Fibroblast of villous mesenchyme (primary cell): ENCODE data around the gene DYRK3. TPM values are rescaled to one million over a fixed set of nuclear protein-coding genes. Genes with fewer than 3 reads are reported as not detected.

Experiments used
- DNase-seq: peaks from one replicate; pipeline ENCODE4 v3.0.0-alpha.2; 2010; ENCODE audit warnings: low read depth
- H3K4me3 ChIP-seq: 2 replicates; pipeline ENCODE4 v1.5.1; 2011; ENCODE audit warnings: low read depth, mild to moderate bottlenecking, low read length
- CTCF ChIP-seq: IDR thresholded peaks from 2 replicates; pipeline ENCODE4 v1.5.1; 2012; ENCODE audit warnings: low read depth, mild to moderate bottlenecking, low read length; ENCODE audit not compliant: insufficient read depth
- total RNA-seq: library from RNA; depleted of rRNA; stranded (reverse); fragments of >200 nt; gene quantifications from 2 replicates; pipeline ENCODE4 v1.2.3, GENCODE V29; 2012

DYRK3 gene
- total RNA-seq, 1 donor, result 46.2 TPM

- DNase-seq, result no peak
- no peak for TF ChIP-seq CTCF
- H3K4me3 ChIP-seq, result no peak overlapping the region
These were observed 7.9 kb downstream of the DYRK3 start for GRCh38 chr1:206643118-206643698.

- TF ChIP-seq CTCF, result no peak
- DNase-seq, result no peak
These were observed 11.2 kb downstream of the DYRK3 start for GRCh38 chr1:206646504-206646903.

GRCh38 chr1:206647224-206647623 lies 11.9 kb downstream of the DYRK3 start:
- H3K4me3 ChIP-seq, result no peak overlapping the region
- no peak for TF ChIP-seq CTCF
- DNase-seq, result no peak

More at GRCh38 chr1:206646504-206646903, 11.2 kb downstream of the DYRK3 start:
- no peak overlapping the region for H3K4me3 ChIP-seq

- no peak for DNase-seq
- no peak for TF ChIP-seq CTCF
- no peak overlapping the region for H3K4me3 ChIP-seq
These were observed 14.1 kb downstream of the DYRK3 start for GRCh38 chr1:206649261-206649921.

- DNase-seq, result no peak
- H3K4me3 ChIP-seq, result no peak overlapping the region
- no peak for TF ChIP-seq CTCF
These were observed 15.7 kb downstream of the DYRK3 start for GRCh38 chr1:206651014-206651413.

GRCh38 chr1:206651958-206652890 lies 16.9 kb downstream of the DYRK3 start:
- TF ChIP-seq CTCF, result no peak
- DNase-seq, result no peak

More at GRCh38 chr1:206651958-206652890, 16.9 kb downstream of the DYRK3 start:
- no peak overlapping the region for H3K4me3 ChIP-seq
